Activated T-helper 1 cell treated with anti-CD3 and anti-CD28 coated beads, Interleukin-2, amount 50 U/mL, for 16 hours (primary cell): Measurements from ENCODE around the gene CUEDC1.
"Not testable (repeated sequence)": the region's sequence is repeated elsewhere in the genome, so short reads cannot be mapped to it uniquely, and the experiment has no call there.

Experiments used
- DNase-seq, 2 donors: peaks; one replicate each; pipeline ENCODE4 v3.0.0-alpha.2; 2020; ENCODE audit warnings: low read depth in 1 of 2, low spot score in 1 of 2

The CUEDC1 gene

DNA sequence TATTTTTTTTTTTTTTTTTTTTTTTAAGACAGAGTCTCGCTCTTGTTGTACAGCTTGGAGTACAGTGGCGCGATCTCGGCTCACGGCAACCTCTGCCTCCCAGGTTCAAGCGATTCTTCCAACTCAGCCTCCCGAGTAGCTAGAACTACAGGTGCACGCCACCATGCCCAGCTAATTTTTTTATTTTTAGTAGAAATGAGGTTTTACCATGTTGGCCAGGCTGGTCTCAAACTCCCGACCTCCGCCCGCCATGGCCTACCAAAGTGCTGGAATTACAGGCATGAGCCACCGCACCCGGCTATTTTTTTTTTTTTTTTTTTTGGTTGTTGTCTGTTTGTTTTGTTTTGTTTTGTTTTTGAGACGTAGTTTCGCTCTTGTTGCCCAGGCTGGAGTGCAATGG, 3.2 kb upstream of the CUEDC1 start:
- not testable (repeated sequence) for DNase-seq

- no peak for DNase-seq
Measured at GRCh38 chr17:57957886-57958285, 2.7 kb upstream of the CUEDC1 start.

GRCh38 chr17:57957120-57957850, 2.1 kb upstream of the CUEDC1 start:
- DNase-seq = no peak

DNA sequence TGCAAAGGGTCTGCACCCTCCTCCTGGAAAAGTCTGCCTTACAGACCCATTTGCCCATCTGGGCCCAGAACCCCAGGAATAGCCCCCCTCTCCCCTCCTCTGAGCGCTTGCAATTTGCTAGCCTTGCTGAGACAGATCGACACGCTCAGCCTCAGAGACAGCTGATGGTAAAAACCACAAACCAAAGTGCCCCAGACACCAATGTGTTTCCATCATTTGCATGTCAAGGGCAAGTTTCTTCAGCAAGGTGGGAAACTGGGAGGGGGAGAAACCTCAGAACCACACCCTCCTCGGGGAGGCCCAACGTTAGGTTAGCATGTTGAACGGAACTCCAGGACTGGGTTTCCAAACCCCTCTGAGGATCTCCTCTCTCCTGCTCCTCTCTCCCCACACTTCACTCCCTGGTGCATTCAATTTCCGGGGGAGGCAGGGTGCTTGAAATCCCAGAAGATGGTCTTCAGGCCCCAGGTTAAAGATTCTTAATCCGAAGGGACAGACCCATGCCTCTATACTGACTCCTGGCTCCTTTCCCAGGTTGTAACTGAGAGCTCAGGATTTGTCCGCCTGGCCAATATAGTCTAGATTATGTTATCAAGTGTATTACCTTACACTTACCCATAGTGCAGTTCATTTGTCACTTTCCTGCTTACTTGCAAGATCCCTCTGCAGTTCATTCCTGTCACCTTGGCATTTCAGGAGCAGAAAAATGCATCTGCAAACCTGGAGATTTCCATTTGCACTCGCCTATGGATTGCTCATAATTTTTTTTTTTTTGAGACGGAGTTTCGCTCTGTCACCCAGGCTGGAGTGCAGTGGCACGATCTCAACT, 1.3 kb upstream of the CUEDC1 start:
- no peak for DNase-seq

DNA sequence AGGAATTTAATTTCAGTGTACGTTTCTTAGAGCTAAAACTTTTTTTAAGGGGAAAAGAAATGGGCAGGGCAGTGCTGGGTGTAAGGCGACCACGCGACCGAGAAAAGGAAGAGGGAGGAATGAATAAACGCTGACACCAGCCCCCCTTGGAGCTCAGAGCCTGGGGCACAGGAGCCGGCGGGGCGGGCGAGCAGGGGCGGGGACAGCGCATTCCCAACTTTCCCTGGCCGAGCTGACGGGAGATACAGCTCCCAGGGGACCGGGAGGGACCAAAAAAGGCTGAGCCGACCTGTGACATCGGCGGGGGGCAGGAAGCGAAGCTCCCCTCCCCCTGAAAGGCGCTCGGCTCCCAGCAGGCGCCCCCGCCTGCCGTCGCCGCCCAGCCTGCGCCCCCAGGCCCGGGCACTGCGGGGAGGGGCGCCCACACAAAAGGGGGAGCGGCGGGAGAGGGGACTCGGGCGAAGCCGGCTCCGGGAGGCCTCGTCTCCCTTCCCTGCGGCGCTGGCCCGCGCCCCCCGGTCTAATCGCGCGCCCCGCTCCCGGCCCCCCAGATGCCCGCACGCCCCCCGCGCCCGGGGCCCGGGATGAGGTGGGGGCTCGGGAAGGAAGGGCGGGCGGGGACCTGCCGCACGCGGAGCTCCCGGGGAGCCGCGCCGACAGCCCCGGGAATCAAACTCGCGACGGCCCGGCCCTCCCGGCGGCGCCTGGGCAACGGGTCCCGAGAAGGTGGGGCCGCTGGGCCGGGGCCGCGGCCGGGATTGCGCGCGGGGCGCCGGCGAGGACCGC, 622 bp downstream of the CUEDC1 start:
- no peak for DNase-seq

DNA sequence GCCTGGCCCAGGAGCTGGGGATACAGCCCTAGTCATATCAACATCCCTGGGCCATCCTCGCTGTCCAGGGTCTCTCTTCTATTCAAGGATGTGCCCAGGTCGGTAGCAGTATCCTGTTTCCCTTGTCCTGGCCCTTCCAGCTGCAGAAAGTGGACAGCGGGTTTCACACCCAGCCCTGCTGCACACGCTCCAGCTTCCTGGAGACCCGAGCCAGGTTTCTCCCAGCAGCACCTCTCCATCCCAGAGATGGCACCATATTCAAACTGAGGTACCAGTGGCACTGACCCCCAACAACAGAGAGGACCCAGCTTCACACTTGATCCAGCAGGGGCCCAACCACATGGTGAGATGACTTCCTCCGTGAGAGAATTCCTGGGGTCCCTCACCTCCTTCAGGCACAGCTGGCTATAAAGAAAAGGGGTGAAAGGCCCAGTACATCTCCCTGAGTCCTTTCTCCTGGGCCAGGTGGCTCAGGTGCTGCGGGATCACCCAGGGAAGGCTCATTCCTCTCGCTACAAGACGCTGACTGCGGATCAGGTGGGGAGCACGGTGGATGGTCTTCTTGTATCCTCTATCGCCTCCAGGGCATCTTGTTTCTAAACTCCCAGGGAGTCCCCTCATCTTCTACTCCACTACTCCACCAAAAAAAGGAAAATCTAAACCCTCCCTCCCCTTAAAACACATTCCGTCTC, 1.4 kb downstream of the CUEDC1 start:
- no peak for DNase-seq

- no peak for DNase-seq
Measured at GRCh38 chr17:57953219-57953618, 2.0 kb downstream of the CUEDC1 start.

GRCh38 chr17:57949649-57950048, 5.6 kb downstream of the CUEDC1 start:
- DNase-seq = no peak

- DNase-seq = no peak
Measured at GRCh38 chr17:57948555-57949420, 6.4 kb downstream of the CUEDC1 start.

GRCh38 chr17:57948169-57948554, 7.0 kb downstream of the CUEDC1 start:
- DNase-seq = no peak

DNA sequence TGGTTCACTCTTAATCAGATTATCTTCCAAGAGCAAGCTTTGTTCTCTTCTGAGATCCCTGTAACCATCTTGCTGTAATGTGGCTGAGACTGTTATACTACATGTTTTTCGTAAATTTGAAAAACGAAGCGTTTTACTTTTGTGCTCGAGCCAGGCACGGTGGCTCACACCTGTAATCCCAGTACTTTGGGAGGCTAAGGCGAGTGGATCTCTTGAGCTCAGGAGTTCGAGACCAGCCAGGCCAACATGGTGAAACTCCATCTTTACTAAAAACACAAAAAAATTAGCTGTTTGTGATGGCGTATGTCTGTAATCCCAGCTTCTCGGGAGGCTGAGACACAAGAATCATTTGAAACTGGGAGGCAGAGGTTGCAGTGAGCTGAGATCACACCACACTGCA, 7.8 kb downstream of the CUEDC1 start:
- DNase-seq = no peak

DNA sequence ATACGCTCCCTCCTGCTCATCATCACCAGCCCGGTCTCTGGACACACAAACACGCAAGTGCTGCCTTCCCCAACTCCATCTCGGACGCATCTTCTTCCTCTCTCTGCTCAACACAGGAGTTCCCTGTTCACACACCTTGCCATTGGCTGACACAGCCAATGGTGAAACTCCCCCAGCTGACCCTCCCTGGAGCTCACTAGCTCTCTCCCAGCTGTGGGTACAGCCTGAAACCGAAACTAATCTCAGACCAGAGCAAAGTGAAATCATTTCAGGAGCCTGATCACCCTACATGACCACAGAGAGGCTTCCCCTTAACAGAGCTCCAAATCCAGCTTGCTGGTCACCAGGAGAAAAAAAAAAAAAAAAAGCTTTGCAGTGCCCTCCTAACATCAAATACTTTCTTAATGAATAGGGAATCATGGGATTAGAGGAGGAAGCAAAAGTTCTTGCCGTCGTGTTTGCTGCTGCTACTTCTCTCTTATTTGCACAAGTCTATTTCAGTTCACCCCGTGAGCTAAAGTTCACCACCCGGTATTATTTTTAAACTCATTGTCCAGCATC, 8.3 kb downstream of the CUEDC1 start:
- DNase-seq = no peak

DNA sequence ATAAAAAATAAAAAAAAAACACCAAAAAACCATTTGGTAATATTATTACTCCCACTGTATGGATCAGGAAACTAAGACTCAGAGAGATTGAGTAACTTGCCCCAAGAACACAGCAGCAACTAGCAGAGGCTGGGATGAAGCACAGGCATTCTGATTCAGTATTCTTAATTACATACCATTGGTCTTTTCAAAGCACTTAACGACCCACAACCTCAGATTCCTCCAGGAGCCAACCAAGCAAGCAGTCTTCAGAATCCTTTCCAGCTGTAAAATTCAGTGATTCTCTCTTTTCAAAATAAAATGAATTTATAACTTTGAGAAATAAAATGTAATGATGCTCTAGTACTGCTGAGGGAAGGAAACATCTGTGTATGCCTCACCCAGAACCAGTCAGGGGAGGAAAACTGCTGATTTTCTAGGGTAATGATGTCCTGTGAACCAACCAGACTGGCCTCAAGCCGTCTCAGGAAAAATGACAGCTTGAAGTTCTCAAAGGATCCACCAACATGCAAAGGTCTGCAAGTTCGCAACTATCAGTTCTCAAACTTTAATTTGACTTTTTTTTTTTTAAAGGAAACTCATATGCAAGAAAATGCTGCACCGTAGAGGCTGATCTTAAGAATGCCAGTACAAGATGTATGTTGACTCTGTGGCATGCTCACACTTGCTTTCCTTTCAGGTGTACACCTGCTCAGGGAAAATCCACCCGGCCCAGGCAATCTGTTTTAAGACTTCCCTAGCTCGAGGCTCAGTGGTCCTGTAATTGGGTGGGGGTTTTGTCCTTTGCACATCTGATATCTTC, 9.0 kb downstream of the CUEDC1 start:
- no peak for DNase-seq

DNA sequence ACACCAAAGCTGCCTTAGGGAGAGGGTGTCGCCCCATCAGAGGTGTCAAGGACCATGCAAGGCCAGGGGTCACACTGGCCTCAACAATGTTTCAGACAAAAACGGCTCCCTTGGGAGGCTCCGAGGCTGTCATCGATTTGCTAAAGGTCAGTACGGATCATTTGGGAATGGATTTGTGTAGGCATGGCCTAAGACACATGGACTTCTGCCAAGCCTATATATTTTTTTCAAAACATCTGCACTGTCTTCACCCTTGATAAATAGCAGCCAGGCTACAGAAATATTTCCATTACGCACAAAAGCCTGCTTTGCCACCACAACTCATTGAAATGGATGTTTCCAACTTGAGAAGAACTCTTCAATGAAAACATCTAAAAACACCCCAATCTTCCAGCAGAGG, 10.3 kb downstream of the CUEDC1 start:
- no peak for DNase-seq

- no peak for DNase-seq
Measured at GRCh38 chr17:57943645-57944044, 11.6 kb downstream of the CUEDC1 start.

DNA sequence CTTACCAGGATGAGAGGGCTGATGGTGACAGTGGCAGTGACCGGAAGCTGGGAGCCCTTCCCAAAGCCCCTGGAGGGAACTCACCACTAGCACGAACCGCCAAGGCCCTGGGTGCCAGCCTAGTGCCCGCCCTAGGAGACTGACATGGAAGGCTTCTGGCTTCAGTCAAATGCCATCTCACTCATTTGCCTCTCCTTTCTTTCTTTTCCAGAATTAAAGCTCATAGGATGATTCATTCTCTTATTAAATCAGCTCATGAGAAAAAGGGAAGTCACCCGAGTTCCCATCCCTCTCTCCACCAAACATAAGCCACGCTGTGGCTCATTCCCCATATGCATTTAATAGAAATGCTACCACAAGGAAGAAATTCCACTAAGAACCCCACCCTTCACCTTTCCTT, 12.1 kb downstream of the CUEDC1 start:
- DNase-seq = no peak

- no peak for DNase-seq
Measured at GRCh38 chr17:57941384-57942370, 13.5 kb downstream of the CUEDC1 start.
